Peyer's patch (tissue), 4 donors: ENCODE results near the gene NBL1.
"Not testable (repeated sequence)": the region's sequence is repeated elsewhere in the genome, so short reads cannot be mapped to it uniquely, and the experiment has no call there.

Experiments
- CTCF ChIP-seq, 6 experiments: fragments of 450-650 bp in 4 of 6; fragments of 200-600 bp in 2 of 6; sonication (generic) in 1 of 6; IDR thresholded peaks; one replicate each; pipeline ENCODE4 v1.5.1; 2017 to 2019; ENCODE audit warnings: antibody characterized with exemption in 6 of 6, mild to moderate bottlenecking in 3 of 6, moderate library complexity in 1 of 6
- POLR2A ChIP-seq, 2 donors: fragments of 450-650 bp; IDR thresholded peaks; one replicate each; pipeline ENCODE4 v1.5.1; 2017; ENCODE audit warnings: antibody characterized with exemption in 2 of 2, mild to moderate bottlenecking in 2 of 2, moderate library complexity in 2 of 2

GRCh38 chr1:19636749-19637148, 7.4 kb upstream of the NBL1 start:
- not testable (repeated sequence) for TF ChIP-seq CTCF, POLR2A (IDR thresholded peaks at IDR 0.05)
